ENCODE measurements around the gene SPEN.

Gene SPEN

GRCh38 chr1:15935056-15935950 is 87.8 kb downstream of the SPEN start:
- no peak for DNase-seq (ENCODE audit: low read depth in 4 of 4, low spot score in 1 of 4)

DNA sequence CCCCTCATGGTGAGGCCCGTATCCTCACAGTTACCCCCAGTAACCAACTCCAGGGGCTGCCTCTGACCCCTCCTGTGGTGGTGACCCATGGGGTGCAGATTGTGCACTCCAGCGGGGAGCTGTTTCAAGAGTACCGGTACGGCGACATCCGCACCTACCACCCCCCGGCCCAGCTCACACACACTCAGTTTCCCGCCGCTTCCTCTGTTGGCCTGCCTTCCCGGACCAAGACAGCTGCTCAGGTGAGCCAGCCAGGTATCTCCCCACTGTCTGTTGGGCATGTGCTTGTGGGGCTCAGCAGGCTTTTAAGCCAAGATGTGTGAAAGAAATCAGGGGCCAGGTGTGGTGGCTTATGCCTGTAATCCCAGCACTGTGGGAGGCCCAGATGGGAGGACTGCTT is 88.5 kb downstream of the SPEN start:
- DNase-seq (ENCODE audit: low read depth in 4 of 4, low spot score in 1 of 4): no peak

DNA sequence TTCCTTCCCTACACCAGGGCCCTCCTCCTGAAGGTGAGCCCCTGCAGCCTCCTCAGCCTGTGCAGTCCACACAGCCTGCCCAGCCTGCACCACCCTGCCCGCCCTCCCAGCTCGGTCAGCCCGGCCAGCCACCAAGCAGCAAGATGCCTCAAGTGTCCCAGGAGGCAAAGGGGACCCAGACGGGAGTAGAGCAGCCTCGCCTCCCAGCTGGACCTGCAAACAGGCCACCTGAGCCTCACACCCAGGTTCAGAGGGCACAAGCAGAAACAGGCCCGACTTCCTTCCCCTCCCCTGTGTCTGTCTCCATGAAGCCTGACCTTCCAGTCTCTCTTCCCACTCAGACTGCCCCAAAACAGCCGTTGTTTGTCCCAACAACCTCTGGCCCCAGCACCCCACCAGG is 89.6 kb downstream of the SPEN start:
- DNase-seq (ENCODE audit: low read depth in 4 of 4, low spot score in 1 of 4): no peak

DNA sequence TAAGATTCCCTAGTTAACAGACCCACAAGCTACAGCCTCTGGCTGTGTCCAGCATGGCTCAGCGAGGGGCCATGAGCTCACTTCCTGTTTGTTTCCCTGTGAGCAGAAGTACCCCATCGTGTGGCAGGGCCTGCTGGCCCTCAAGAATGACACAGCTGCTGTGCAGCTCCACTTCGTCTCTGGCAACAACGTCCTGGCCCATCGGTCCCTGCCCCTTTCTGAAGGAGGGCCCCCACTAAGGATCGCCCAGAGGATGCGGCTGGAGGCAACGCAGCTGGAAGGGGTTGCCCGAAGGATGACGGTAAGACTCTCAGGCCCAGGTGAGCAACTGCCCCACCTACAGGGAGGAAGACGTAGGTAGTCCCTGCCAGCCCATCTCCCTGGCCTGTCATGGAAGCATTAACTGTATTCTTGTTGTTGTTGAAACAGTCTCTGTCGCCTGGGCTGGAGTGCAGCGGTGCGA is 90.2 kb downstream of the SPEN start:
- DNase-seq (ENCODE audit: low read depth in 4 of 4, low spot score in 1 of 4): no peak

DNA sequence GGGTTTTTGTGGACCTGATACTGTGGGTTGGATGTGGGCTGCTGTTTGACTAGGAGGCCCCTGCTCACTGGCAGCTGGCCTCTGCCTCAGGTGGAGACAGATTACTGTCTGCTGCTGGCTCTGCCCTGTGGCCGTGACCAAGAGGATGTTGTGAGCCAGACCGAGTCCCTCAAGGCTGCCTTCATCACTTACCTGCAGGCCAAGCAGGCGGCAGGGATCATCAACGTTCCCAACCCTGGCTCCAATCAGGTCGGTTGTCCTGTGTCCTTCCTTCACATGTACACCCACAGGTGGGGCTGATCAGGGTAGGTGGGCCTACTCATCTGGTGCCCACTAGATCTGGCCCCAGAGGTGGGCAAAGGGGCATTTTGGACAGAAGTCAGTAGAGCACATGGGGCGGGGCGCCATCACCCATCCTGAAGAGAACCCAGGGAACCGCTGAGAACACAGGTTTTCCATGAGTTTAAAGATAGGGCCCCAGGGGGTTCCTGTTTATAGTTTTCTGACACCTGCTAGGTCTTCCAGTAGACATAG is 91.2 kb downstream of the SPEN start:
- DNase-seq (ENCODE audit: low read depth in 4 of 4, low spot score in 1 of 4): no peak

- no peak for DNase-seq (ENCODE audit: low read depth in 4 of 4, low spot score in 1 of 4)
These were observed 91.9 kb downstream of the SPEN start for GRCh38 chr1:15939181-15940109.

- DNase-seq (ENCODE audit: low read depth in 4 of 4, low spot score in 1 of 4): no peak
These were observed 92.9 kb downstream of the SPEN start for GRCh38 chr1:15940110-15941043.

DNA sequence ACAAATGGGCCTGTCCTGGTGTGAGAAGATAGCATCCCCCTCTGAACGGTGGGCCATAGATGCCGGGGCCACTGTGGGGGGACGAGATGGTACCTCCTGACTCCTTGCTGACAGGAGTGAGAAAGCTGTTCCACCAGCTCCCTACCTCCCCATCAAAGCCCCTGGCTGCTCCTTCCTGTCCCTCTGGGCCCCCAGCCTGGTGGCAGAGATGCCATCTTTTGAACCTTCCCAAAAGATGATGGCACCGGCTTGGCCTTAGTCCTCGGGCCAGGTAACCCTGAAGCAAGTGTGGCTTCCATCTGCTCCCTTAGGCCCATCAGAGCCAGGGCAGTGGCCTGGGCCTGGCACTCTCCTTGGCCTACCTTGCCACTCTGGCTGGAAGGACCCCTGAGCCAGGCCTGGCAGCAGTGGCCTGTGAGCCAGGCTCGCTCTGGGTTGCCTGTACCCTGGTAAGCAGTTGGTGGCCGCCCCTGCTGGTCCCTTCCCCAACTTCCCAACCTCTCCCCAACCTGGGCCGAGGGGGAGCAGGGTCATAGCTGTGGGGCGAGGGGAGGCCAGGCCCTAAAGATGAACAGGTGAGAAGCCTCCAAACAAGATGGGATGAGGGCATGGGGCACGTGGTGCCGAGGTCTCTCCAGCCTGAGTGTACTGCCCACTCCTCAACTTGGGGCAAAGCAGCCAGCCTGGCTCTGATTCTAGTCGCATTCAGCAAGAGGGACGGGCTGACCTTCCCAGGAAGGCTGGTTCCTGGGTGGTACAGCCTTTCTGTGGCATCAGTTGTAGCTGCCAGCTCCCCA is 93.7 kb downstream of the SPEN start:
- DNase-seq (ENCODE audit: low read depth in 4 of 4, low spot score in 1 of 4): no peak

DNA sequence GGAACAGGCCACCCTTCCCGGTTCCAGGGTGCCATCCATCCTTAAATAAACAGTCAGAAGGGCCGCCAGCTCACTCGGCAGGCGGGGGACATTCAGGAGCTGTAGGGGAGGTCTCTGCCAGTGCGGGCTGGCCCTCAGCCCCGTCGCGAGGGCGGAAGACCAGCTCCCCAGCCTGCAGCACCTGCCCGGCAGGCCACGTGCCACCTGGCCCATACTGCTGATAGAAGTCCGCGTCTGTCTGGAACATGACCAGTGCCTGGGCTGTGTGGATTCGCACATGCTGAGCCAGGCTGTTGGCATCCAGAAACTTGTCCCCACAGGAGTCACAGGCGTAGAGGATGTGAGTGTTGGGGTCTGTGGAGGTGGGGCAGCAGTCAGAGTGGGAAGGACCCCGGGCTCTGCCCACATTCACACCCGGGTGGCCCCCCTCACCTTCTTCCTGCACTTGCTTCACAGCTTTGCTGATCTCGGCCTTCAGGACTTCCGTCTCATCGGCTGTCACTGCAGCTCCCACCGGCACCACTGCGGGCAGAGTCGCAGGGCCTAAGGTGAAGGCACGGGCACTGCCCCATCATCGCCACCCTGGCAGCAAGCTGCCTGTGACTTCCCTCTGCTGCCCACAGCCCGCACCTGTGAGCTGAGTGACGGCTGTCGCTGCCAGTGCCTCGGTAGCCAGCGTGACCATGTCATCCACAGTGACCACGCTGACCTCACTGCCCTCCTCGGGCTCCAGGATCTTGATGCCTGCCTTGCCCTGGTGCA is 94.6 kb downstream of the SPEN start:
- no peak for DNase-seq (ENCODE audit: low read depth in 4 of 4, low spot score in 1 of 4)

DNA sequence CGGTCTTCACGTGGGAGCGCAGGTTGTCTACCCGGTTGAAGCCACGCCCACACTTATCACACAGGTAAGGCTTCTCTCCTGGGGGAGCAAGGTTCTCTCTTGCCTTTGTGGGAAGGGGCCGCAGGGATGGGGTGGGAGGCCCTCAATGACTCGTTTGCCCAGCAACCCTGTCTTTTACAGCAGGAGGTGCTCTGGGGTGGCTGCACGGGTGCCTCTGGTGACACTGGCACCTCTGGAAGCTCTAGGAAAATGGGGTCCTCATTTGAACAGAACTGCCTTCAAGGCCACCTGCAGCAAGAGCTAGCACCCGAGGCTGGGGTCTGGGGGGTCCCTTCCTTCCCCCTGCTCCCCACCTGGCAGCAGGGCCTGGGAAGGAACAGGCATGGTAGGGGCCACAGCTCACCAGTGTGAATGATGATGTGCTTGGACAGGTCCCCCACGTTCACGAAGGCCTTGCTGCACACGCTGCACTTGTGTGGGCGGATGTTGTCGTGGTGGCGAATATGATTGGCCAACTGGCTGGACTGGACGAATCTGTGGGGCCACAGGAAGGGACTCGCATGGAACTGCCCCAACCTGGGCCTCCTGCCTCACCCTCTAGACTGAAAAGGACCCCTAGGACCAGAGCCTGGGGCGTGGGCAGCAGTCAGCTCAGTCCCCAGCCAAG is 95.3 kb downstream of the SPEN start:
- DNase-seq (ENCODE audit: low read depth in 4 of 4, low spot score in 1 of 4): no peak

DNA sequence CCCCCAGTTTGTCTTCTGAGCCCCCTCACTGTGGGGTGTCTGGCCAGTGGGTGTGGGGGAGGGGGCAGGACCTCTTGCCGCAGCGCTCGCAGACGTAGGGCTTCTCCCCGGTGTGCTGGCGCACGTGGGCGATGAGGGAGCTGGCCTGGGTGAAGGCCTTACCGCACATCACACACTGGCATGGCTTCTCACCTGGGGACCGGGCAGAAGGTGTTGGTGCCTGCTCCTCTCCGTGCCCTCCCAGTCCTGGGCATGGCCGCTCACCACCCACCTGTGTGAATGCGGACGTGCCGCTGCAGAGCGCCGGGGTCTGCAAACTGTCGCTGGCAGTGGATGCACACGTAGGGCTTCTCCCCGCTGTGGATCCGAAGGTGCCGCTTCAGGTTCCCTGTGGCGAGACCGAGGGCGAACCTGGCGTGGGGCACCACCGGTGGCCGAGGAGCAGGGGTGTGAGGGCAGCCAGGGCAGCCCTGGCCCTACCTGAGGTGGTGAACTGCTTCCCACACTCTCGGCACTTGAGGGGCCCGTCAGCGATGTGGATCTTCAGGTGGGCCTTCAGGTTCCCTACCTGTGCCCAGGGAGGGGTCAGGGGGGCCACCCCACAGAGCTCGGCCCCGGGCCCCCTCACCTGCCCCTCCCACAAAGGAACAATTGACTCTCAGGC is 96.0 kb downstream of the SPEN start:
- DNase-seq (ENCODE audit: low read depth in 4 of 4, low spot score in 1 of 4): no peak

DNA sequence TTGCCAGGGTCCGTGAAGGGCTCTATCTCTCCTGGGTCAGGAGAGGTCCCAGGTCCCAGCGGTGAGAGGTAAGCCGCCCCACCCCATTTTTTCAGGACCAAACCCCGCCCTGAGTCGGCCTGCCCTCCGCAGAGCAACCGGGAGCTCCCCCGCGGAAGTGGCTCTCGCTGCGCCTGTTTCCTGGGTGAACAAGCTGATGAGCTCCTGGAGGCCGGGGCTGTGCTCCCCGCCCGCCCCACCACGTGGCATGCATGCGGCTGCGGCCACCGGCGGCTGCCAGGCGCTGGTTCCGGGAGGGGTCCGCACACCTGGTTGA is 96.4 kb downstream of the SPEN start:
- no peak for DNase-seq (ENCODE audit: low read depth in 4 of 4, low spot score in 1 of 4)

GRCh38 chr1:15944308-15945010 is 97.0 kb downstream of the SPEN start:
- DNase-seq (ENCODE audit: low read depth in 4 of 4, low spot score in 1 of 4): no peak

GRCh38 chr1:15945011-15945831 is 97.7 kb downstream of the SPEN start:
- no peak for DNase-seq (ENCODE audit: low read depth in 4 of 4, low spot score in 1 of 4)

- DNase-seq (ENCODE audit: low read depth in 4 of 4, low spot score in 1 of 4): no peak
These were observed 98.4 kb downstream of the SPEN start for GRCh38 chr1:15945832-15946448.
